Left cardiac atrium (tissue), 4 donors: ENCODE results near the gene ACSF2. TPM values are rescaled to one million over a fixed set of nuclear protein-coding genes. Genes with fewer than 3 reads are reported as not detected.
A peak's percentile ranks its signal among the peaks of the same experiment; 100 is the strongest.
"Not testable (repeated sequence)": the region's sequence is repeated elsewhere in the genome, so short reads cannot be mapped to it uniquely, and the experiment has no call there.

Experiments
- ATAC-seq, 2 donors: fragments of 200-7000 bp; cut with Tn5 transposase; one replicate each; pipeline ENCODE4 v1.9.1; 2020; ENCODE audit warnings: mild to moderate bottlenecking in 2 of 2, moderate library complexity in 2 of 2
- DNase-seq: peaks from one replicate; pipeline ENCODE4 v3.0.0-alpha.2; 2020
- intact Hi-C, 2 donors: fragments of 100-400 bp; cut with DNase I; formaldehyde crosslinking; loops; one replicate each; pipeline versions ENCODE4 v1.14.1 to v1.15.1; 2022 to 2023
- total RNA-seq, 2 donors: library from RNA; stranded (reverse); fragmentation: NEBNext Ultra II Directional; extraction: Animal tissue kit (Norgen Biotek cat#: 25700); gene quantifications; one replicate each; pipeline ENCODE4 v1.2.1, GENCODE V29; 2021
- donor health status: DM: no; HTN: yes; CAD: no.
- donor health status: DM: no; HTN: yes; CAD: no; lungs with severe emphysema.
- donor health status: DM: yes; HTN: yes; CAD: no.
- donor health status: Dilated cardiomyopathy.

ACSF2 gene
- total RNA-seq, 2 donors from 2014 or later: 64.8 to 66.4 TPM

DNA sequence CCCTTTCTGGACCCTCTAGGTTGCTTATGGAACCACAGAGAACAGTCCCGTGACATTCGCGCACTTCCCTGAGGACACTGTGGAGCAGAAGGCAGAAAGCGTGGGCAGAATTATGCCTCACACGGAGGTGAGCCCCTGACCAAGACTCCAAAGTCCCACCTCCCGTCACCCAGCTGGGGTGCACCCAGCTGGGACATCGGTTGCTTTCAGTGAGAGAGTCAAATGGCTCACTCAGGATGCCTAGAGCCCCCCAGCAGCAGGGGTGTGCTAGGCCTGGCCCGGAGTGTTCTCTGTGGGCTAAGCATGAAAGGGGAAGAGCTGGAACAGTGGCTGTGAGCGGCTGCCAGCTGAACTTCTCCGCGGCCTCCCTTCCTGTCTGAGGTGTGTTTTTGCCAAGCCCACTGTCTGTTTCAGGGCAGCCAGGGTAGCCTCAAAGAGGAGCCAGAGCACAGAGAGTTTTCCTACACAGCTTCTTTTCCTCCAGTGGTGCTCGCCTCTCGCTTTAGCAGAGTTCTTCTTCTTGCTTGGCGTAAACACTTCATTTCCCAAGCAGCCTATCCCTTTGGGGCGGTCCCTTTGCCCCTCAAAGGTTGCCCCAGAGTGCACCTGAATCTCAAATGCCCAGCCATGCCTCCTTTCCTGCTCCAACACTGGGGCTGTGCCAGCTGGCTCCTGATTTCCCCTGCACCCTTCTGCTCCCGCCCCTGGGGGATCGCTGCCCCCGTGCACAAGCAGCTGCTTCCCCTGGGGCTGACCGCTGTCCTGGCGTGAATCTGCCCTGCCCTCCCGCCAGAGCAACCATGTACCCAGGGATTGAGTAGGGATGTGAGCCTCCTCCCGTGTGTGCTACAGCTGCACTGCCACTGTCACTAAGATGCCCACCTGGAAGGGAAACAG, 45.2 kb downstream of the ACSF2 start:
- no peak for ATAC-seq
- intact Hi-C loops: no loop called here
- no peak for DNase-seq

- intact Hi-C loops: no loop called here
- no peak for ATAC-seq
- DNase-seq: no peak
Observed at GRCh38 chr17:50472286-50472685, 46.3 kb downstream of the ACSF2 start.

DNA sequence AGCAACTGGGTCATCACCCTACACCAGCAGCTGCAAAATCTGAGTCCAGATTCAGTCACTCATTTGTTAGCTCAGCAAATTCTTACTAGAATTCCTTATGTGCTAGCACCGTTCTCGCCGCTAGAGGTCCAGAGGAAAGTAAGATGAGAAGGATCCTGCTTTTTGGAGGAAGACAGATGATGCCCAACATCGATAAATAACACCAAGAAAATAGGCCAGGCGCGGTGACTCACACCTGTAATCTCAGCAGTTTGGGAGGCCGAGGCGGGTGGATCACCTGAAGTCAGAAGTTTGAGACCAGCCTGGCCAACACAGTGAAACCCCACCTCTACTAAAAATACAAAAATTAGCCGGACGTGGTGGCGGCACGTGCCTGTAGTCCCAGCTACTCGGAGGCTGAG, 46.7 kb downstream of the ACSF2 start:
- DNase-seq, intact Hi-C loops, ATAC-seq: not testable (repeated sequence)

- intact Hi-C loops: no loop called here
Observed at GRCh38 chr17:50473901-50474300, 47.9 kb downstream of the ACSF2 start.

GRCh38 chr17:50474523-50474922, 48.5 kb downstream of the ACSF2 start:
- DNase-seq (no peak), ATAC-seq (no peak)
- intact Hi-C loops: no loop called here

More at GRCh38 chr17:50473901-50474300, 47.9 kb downstream of the ACSF2 start:
- ATAC-seq: no peak
- DNase-seq: no peak

GRCh38 chr17:50475362-50475761, 49.3 kb downstream of the ACSF2 start:
- ATAC-seq (no peak), DNase-seq (no peak)
- intact Hi-C loops: loop anchor here in 1 of 2 donors (5.0 kb wide), 1 partner anchor 48 kb away; the partner anchor contains the start of gene ACSF2

- intact Hi-C loops: loop anchor here in 1 of 2 donors (5.0 kb wide), 1 partner anchor 49 kb away; the partner anchor contains the start of gene ACSF2
- not testable (repeated sequence) for DNase-seq, ATAC-seq
Observed at GRCh38 chr17:50475775-50476544, 49.9 kb downstream of the ACSF2 start.

DNA sequence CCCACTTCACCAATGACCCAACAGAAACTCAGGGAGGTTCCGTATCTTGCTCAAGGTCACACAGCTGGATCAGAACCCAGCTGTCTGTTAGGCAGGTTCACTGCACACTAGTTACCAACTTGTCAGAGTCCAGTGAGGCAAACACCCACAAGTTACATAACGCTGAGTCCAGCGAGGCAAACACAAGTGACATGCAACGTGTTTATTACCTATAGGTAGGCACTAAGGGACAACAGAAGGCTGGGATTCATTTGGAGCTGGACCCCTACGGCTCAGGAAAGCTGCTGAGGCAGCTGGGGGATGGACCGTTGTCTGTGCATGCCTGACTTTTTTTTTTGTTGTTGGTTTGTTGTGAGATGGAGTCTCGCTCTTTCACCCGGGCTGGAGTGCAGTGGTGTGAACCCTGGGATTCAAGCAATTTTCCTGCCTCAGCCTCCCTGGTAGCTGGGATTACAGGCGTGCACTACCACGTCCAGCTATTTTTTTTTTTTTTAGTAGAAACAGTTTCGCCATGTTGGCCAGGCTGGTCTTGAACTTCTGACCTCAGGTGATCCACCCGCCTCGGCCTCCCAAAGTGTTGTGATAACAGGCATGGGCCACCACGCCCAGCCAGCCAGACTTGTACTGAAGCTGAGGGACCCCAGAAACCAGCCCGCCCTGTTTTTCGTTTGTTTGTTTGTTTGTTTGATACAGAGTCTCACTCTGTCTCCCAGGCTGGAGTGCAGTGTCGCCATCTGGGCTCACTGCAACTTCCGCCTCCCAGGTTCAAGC, 50.7 kb downstream of the ACSF2 start:
- intact Hi-C loops: loop anchor here in 1 of 2 donors (5.0 kb wide), 1 partner anchor 49 kb away; the partner anchor contains the start of gene ACSF2
- no peak for ATAC-seq
- no peak for DNase-seq

DNA sequence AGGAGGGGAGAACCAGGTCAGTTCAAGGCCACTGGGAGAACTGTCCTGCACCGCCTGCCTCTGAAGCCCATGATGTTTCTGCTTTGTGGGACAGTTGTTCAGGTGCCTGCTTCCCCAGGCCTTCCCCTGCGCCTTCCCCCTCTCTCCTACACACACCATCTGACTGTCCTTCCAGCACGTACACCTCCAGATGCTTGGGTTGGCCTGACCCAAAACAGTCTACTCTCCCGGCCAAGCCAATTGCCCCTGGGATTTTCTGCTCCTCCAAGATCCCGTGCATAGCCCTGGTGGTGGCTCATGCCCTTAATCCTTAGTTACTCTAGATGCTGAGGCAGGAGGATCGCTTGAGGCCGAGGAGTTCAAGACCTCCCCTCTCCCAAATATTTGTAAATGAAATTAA, 52.0 kb downstream of the ACSF2 start:
- no peak for DNase-seq
- ATAC-seq: peak in 1 of 2 donors; percentile 2
- intact Hi-C loops: loop anchor here in 1 of 2 donors (2.0 to 5.0 kb wide), 2 partner anchors 51 to 115 kb away; partner anchors contain the start of gene ACSF2

DNA sequence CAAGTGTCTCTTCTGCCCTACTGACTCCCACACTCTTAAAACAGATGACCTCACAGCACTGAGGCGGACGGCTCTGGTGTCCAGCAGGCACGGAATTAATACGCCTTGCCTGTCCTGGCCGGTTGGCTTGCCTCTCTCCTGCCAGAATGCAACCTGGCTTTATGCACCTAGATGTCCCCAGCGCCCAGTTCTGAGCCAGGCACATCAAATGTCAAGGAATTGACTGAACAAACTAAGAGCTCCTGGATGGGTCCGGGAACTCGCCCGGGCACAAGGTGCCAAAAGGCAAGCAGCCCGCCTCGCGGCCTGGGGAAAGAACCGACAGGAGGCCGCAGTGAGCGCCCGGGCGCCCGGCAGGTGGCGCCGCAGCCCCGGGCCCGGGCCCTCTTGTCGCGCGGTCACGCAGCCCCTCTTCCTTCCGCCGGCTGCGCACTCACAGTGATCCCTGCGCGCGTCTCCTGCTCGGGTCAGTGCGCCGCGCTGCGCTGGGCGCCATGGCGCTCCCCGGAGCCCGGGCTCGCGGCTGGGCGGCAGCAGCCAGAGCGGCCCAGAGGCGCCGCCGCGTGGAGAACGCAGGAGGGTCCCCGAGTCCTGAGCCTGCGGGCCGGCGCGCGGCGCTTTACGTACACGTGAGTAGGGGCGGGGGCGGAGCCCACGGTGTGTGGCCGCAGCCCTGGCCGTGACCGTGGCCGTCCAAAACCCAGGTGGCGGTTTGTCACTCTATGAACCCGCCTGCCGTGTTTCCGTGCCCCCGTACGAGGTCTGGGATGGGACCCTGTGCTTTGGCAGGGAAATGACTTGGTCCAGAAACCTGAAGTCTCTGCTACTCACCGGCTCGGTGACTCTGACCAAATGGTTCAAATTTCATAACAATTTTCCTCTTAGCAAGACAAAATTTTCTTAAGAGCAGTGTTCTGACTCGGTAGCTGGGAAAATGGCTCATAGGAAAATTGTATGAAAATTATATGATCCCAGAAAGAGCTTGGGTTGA, 52.7 kb downstream of the ACSF2 start, which contains the start of gene RSAD1:
RSAD1 (plus strand) TSS at position 470 of the 991 bp plus-strand sequence; CDS start at position 495, 25 bp downstream.
- ATAC-seq: peak; percentile 90 to 91
- intact Hi-C loops: loop anchor here in 1 of 2 donors (2.0 to 5.0 kb wide), 2 partner anchors 51 to 116 kb away; partner anchors contain the start of gene ACSF2
- peak; percentile 91 for DNase-seq

GRCh38 chr17:50479522-50480141, 53.6 kb downstream of the ACSF2 start:
- ATAC-seq: peak; percentile 58 to 65
- intact Hi-C loops: loop anchor here (2.0 to 10.0 kb wide), 6 partner anchors 52 to 203 kb away; partner anchors contain the start of genes ACSF2 (in 1 of the 2) and SPATA20 (in 1 of the 2)
- DNase-seq: peak; percentile 85

DNA sequence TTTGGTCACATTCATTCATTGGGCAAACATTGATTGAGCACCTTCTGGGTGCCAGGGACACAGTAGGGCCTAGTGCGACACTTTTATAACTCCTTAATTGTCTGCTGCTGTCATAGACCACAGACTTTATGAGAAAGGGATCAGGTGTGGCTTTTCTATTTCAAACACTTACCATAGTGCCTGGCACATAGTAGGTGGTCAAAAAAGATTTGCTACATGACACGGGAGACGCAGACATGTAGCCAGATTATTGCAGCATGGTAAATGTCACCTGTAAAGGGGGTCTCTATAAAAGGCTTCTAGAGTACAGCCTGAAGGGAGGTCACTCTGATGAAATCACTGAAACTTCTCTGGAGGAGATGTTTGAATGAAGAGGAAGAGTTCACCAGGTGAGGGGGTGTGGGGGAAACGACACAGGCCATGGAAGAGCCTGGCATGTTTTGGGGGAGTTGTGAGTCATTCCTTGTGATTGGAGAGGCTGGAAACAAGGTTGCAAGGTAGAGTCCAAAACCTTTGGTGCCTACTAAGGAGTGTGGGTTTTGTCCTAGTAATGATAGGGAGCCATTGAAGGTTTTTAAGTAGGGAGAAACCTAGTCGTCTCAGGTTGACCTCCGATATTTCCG, 54.2 kb downstream of the ACSF2 start:
- ATAC-seq: no peak
- intact Hi-C loops: loop anchor here (5.0 to 10.0 kb wide), 4 partner anchors 65 to 202 kb away; partner anchors contain the start of gene SPATA20 (in 1 of the 2)
- DNase-seq: no peak

DNA sequence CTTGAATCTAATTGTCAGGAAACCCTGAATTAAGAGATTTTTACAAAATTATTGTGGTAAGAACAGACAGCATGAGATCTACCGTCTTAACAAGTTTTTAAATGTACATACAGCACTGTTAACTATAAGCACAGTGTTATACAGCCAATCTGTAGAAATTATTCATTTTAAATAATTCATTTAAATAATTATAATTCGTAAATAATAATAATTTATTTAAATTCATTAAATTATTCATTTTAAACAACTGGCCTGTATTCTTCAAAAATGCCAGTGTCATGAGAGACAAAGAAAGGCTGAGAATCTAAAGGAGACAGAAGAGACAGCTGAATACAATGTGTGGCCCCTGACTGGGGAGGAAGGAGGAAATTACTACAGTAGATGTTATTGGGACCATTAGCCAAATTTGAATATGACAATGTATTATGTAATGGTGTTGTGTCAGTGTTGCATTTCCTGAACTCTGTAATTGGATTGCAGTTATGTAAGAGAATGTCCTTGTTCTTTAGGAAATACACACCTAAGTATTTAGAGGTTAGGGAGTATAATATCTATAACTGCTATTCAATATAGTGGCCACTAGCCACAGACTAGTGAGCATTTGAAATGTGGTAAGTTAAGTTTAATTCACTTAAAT, 55.0 kb downstream of the ACSF2 start:
- no peak for DNase-seq
- ATAC-seq: no peak
- intact Hi-C loops: loop anchor here (5.0 to 10.0 kb wide), 4 partner anchors 64 to 201 kb away; partner anchors contain the start of gene SPATA20 (in 1 of the 2)

- ATAC-seq: no peak
Observed at GRCh38 chr17:50481648-50482047, 55.6 kb downstream of the ACSF2 start.

DNA sequence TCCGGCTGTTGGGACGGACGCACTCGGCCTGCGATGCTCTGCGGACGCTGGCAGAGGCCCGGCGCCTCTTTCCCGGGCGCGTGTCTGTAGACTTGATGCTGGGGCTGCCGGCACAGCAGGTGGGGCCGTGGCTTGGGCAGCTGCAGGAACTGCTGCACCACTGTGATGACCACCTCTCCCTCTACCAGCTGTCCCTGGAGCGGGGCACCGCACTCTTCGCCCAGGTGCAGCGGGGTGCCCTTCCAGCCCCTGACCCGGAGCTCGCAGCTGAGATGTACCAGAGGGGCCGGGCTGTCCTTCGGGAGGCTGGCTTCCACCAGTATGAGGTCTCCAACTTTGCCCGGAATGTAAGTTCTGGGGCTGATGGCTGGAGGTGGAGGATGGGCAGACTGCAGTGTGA, 56.1 kb downstream of the ACSF2 start:
- DNase-seq (no peak), ATAC-seq (no peak)
- intact Hi-C loops: loop anchor here (2.0 to 10.0 kb wide), 5 partner anchors 51 to 200 kb away; partner anchors contain the start of genes EPN3 (in 1 of the 2) and SPATA20 (in 1 of the 2)

More at GRCh38 chr17:50481648-50482047, 55.6 kb downstream of the ACSF2 start:
- intact Hi-C loops: loop anchor here (2.0 to 10.0 kb wide), 5 partner anchors 51 to 201 kb away; partner anchors contain the start of genes EPN3 (in 1 of the 2) and SPATA20 (in 1 of the 2)
- DNase-seq: no peak
